ENCODE data around the gene CCDC144A. TPM values are rescaled to one million over a fixed set of nuclear protein-coding genes. Genes with fewer than 3 reads are reported as not detected.
"Not testable (repeated sequence)": the region's sequence is repeated elsewhere in the genome, so short reads cannot be mapped to it uniquely, and the experiment has no call there.

The CCDC144A gene
- total RNA-seq, 1 experiment from 2014 or later: 2.5 TPM

- H3K27me3 ChIP-seq (replicated peaks; ENCODE audit: insufficient read depth, low read depth, low read length, poor library complexity); H3K36me3 ChIP-seq (ENCODE audit: insufficient read depth, low read length, poor library complexity, severe bottlenecking); POLR2A ChIA-PET (ENCODE audit: low non-redundant PET); intact Hi-C loops (cut with micrococcal nuclease; ENCODE audit: unreplicated experiment); BruUV-seq (replicated peaks); CTCF ChIA-PET; H3K9me3 ChIP-seq (ENCODE audit: low read depth, low read length, poor library complexity, severe bottlenecking); H3K4me1 ChIP-seq (ENCODE audit: insufficient read depth, low read length, poor library complexity, severe bottlenecking); H3K27ac ChIP-seq (ENCODE audit: low read depth, low read length, poor library complexity, severe bottlenecking); H3K4me3 ChIP-seq (ENCODE audit: low read depth, low read length, poor library complexity, severe bottlenecking): not testable (repeated sequence)
- TF ChIP-seq, protein P1, sequence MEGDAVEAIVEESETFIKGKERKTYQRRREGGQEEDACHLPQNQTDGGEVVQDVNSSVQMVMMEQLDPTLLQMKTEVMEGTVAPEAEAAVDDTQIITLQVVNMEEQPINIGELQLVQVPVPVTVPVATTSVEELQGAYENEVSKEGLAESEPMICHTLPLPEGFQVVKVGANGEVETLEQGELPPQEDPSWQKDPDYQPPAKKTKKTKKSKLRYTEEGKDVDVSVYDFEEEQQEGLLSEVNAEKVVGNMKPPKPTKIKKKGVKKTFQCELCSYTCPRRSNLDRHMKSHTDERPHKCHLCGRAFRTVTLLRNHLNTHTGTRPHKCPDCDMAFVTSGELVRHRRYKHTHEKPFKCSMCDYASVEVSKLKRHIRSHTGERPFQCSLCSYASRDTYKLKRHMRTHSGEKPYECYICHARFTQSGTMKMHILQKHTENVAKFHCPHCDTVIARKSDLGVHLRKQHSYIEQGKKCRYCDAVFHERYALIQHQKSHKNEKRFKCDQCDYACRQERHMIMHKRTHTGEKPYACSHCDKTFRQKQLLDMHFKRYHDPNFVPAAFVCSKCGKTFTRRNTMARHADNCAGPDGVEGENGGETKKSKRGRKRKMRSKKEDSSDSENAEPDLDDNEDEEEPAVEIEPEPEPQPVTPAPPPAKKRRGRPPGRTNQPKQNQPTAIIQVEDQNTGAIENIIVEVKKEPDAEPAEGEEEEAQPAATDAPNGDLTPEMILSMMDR (conservative IDR thresholded peaks at IDR 0.05; ENCODE audit: low read depth, low read length): peak; percentile 50; the same call in 1 of the 2 replicates
- DNase-seq (ENCODE audit: low spot score): peak; percentile 70
Observed at GRCh38 chr17:16751224-16751923, 61.3 kb downstream of the CCDC144A start.

DNA sequence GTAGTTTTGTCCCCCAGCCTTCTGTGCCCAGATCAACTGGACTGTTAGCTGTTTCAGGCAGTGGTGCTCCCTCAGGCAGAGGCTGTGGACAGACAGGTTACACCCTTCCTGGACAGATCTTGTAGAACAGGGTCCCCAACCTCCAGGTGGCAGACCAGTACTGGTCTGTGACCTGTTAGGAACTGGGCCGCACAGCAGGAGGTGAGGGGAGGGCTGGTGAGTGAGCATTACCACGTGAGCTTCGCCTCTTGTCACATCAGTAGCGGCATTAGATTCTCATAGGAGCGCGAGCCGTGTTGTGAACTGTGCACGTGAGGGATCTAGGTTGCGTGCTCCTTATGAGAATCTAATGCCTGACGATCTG lies 61.9 kb downstream of the CCDC144A start:
- H3K27ac ChIP-seq (ENCODE audit: low read depth, low read length, poor library complexity, severe bottlenecking); H3K27me3 ChIP-seq (replicated peaks; ENCODE audit: insufficient read depth, low read depth, low read length, poor library complexity); DNase-seq (ENCODE audit: low spot score); H3K36me3 ChIP-seq (ENCODE audit: insufficient read depth, low read length, poor library complexity, severe bottlenecking); intact Hi-C loops (cut with micrococcal nuclease; ENCODE audit: unreplicated experiment); H3K4me3 ChIP-seq (ENCODE audit: low read depth, low read length, poor library complexity, severe bottlenecking); BruUV-seq (replicated peaks); POLR2A ChIA-PET (ENCODE audit: low non-redundant PET); H3K4me1 ChIP-seq (ENCODE audit: insufficient read depth, low read length, poor library complexity, severe bottlenecking); CTCF ChIA-PET; H3K9me3 ChIP-seq (ENCODE audit: low read depth, low read length, poor library complexity, severe bottlenecking): not testable (repeated sequence)

DNA sequence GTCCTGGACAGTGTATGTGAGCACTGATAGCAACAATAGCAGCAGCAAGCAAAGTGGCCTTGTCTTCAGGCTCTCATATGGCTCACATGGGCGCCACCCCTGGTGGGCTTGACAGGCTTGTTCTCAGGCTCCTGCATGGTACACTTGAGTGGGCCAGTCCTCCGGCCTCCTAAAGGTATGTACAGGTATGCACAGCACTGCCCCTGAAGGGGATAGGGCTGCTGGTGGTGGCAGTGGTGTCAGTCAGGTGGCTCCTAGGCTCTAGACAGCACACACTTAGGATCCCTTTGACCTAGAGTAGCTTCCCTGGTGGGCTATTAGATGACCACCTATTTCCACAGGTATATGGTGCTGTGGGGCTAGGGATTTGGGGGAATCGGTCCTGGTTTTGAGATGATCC lies 67.5 kb downstream of the CCDC144A start:
- H3K9me3 ChIP-seq (ENCODE audit: low read depth, low read length, poor library complexity, severe bottlenecking); CTCF ChIA-PET; H3K27ac ChIP-seq (ENCODE audit: low read depth, low read length, poor library complexity, severe bottlenecking); H3K27me3 ChIP-seq (replicated peaks; ENCODE audit: insufficient read depth, low read depth, low read length, poor library complexity); intact Hi-C loops (cut with micrococcal nuclease; ENCODE audit: unreplicated experiment); H3K4me3 ChIP-seq (ENCODE audit: low read depth, low read length, poor library complexity, severe bottlenecking); H3K36me3 ChIP-seq (ENCODE audit: insufficient read depth, low read length, poor library complexity, severe bottlenecking); DNase-seq (ENCODE audit: low spot score); BruUV-seq (replicated peaks); POLR2A ChIA-PET (ENCODE audit: low non-redundant PET); H3K4me1 ChIP-seq (ENCODE audit: insufficient read depth, low read length, poor library complexity, severe bottlenecking): not testable (repeated sequence)

- H3K27ac ChIP-seq (ENCODE audit: low read depth, low read length, poor library complexity, severe bottlenecking); H3K36me3 ChIP-seq (ENCODE audit: insufficient read depth, low read length, poor library complexity, severe bottlenecking); DNase-seq (ENCODE audit: low spot score); CTCF ChIA-PET; intact Hi-C loops (cut with micrococcal nuclease; ENCODE audit: unreplicated experiment); BruUV-seq (replicated peaks); H3K4me3 ChIP-seq (ENCODE audit: low read depth, low read length, poor library complexity, severe bottlenecking); H3K4me1 ChIP-seq (ENCODE audit: insufficient read depth, low read length, poor library complexity, severe bottlenecking); H3K9me3 ChIP-seq (ENCODE audit: low read depth, low read length, poor library complexity, severe bottlenecking); POLR2A ChIA-PET (ENCODE audit: low non-redundant PET); H3K27me3 ChIP-seq (replicated peaks; ENCODE audit: insufficient read depth, low read depth, low read length, poor library complexity): not testable (repeated sequence)
Observed at GRCh38 chr17:16758177-16758576, 68.1 kb downstream of the CCDC144A start.

- intact Hi-C loops (cut with micrococcal nuclease; ENCODE audit: unreplicated experiment); H3K4me1 ChIP-seq (ENCODE audit: insufficient read depth, low read length, poor library complexity, severe bottlenecking); CTCF ChIA-PET; H3K27ac ChIP-seq (ENCODE audit: low read depth, low read length, poor library complexity, severe bottlenecking); BruUV-seq (replicated peaks); H3K36me3 ChIP-seq (ENCODE audit: insufficient read depth, low read length, poor library complexity, severe bottlenecking); DNase-seq (ENCODE audit: low spot score); H3K27me3 ChIP-seq (replicated peaks; ENCODE audit: insufficient read depth, low read depth, low read length, poor library complexity); H3K4me3 ChIP-seq (ENCODE audit: low read depth, low read length, poor library complexity, severe bottlenecking); POLR2A ChIA-PET (ENCODE audit: low non-redundant PET); H3K9me3 ChIP-seq (ENCODE audit: low read depth, low read length, poor library complexity, severe bottlenecking): not testable (repeated sequence)
Observed at GRCh38 chr17:16768290-16769175, 78.5 kb downstream of the CCDC144A start.

DNA sequence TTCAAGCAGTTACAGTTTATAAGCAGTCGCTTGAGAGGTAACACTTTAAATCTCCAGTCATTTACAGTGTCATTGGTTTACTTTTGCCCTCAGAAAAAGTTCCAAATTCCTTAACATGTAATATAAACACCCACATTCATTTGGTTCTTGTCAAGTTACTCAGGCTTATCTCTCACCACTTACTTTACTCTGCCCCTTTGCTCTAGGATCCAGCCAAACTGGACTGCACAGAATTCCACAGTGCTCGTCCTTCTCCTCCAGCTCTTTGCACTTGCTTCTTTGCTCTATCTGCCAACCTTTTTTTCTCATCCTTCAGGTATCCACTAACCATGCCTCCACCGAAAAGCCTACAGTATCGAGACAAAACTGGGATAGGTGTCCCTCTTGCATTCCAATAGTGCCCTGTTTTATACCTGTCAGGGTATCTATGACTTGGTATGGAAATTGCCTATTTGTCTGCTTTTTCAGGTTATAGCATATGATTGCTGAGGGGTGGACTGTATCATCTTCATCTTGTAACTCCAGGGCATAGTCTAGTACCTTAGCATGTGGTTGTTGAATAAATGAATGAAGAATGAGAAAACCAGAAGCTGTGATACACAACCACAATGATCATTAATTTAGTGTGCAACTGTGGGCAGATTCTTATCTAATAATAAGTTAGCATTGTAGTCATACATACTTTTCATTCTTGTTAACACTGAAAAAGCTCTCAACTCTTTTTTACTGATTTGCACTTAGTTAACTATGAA lies 82.5 kb downstream of the CCDC144A start:
- H3K36me3 ChIP-seq (ENCODE audit: insufficient read depth, low read length, poor library complexity, severe bottlenecking); intact Hi-C loops (cut with micrococcal nuclease; ENCODE audit: unreplicated experiment); H3K27me3 ChIP-seq (replicated peaks; ENCODE audit: insufficient read depth, low read depth, low read length, poor library complexity); DNase-seq (ENCODE audit: low spot score); CTCF ChIA-PET; POLR2A ChIA-PET (ENCODE audit: low non-redundant PET); BruUV-seq (replicated peaks); H3K4me3 ChIP-seq (ENCODE audit: low read depth, low read length, poor library complexity, severe bottlenecking); H3K27ac ChIP-seq (ENCODE audit: low read depth, low read length, poor library complexity, severe bottlenecking); H3K4me1 ChIP-seq (ENCODE audit: insufficient read depth, low read length, poor library complexity, severe bottlenecking); H3K9me3 ChIP-seq (ENCODE audit: low read depth, low read length, poor library complexity, severe bottlenecking): not testable (repeated sequence)
